H1 (cell line): ENCODE measurements around the gene RPP25L. TPM values are rescaled to one million over a fixed set of nuclear protein-coding genes. Genes with fewer than 3 reads are reported as not detected.

Experiments used
- CTCF ChIA-PET: fragments of 300-600 bp; sonication (Branson Sonifier 250); formaldehyde crosslinking; loops from one replicate; lab custom pipeline; 2021; ENCODE audit not compliant: partially characterized antibody; lab: Charles Lee
- POLR2A ChIA-PET: fragments of 300-600 bp; sonication (Branson Sonifier 250); formaldehyde crosslinking; loops from one replicate; lab custom pipeline; 2021; ENCODE audit warnings: inconsistent platforms; ENCODE audit not compliant: partially characterized antibody; lab: Charles Lee
- DNase-seq, 2 experiments: peaks; one replicate each; pipeline versions ENCODE4 v3.0.0 to v3.0.0-alpha.2; 2010 to 2022; ENCODE audit warnings: low spot score in 2 of 2, low read depth in 1 of 2, mixed read lengths in 1 of 2
- FAIRE-seq: peaks from 2 replicates; lab custom pipeline; 2011; peaks lifted over from hg19 to GRCh38; lab: Jason Lieb, UNC
- H2AFZ ChIP-seq: 2 replicates; pipeline ENCODE4 v1.8.1; 2012; ENCODE audit warnings: low read length, inconsistent platforms
- H2AK5ac ChIP-seq: 2 replicates; pipeline ENCODE4 v1.6.1; 2013; ENCODE audit warnings: low read depth, low read length
- H2BK120ac ChIP-seq: replicated peaks from 2 replicates; pipeline ENCODE3; 2013; ENCODE audit warnings: low read depth, low read length, inconsistent platforms
- H2BK12ac ChIP-seq: 2 replicates; pipeline ENCODE4 v1.6.1; 2013; ENCODE audit warnings: low read depth, low read length
- H2BK15ac ChIP-seq: 2 replicates; pipeline ENCODE4 v1.6.1; 2013; ENCODE audit warnings: low read length
- H2BK20ac ChIP-seq: 2 replicates; pipeline ENCODE4 v1.6.1; 2013; ENCODE audit warnings: low read length
- H2BK5ac ChIP-seq: 2 replicates; pipeline ENCODE4 v1.6.1; 2013; ENCODE audit warnings: low read depth, low read length
- H3K14ac ChIP-seq: 2 replicates; pipeline ENCODE4 v1.6.1; 2013; ENCODE audit warnings: inconsistent platforms; ENCODE audit not compliant: insufficient read length
- H3K18ac ChIP-seq: 2 replicates; pipeline ENCODE4 v1.6.1; 2013; ENCODE audit warnings: low read length; ENCODE audit errors: extremely low read depth
- H3K23ac ChIP-seq: 2 replicates; pipeline ENCODE4 v1.6.1; 2013; ENCODE audit warnings: inconsistent platforms; ENCODE audit not compliant: insufficient read length
- H3K23me2 ChIP-seq: 2 replicates; pipeline ENCODE4 v1.6.1; 2013; ENCODE audit warnings: low read depth, low read length
- H3K27ac ChIP-seq: 2 replicates; pipeline ENCODE4 v1.6.1; 2011; ENCODE audit warnings: low read depth, low read length, inconsistent platforms
- H3K27me3 ChIP-seq, 4 experiments: replicated peaks in 1 of 4; 1 replicate in 1 of 4; 2 replicates in 3 of 4; pipeline versions ENCODE4 v1.6.1 to v1.8.1; 2011 to 2013; ENCODE audit warnings: low read length in 3 of 4, mild to moderate bottlenecking in 3 of 4, inconsistent platforms in 2 of 4, mixed read lengths in 2 of 4, moderate library complexity in 1 of 4; ENCODE audit not compliant: control insufficient read depth in 3 of 4, insufficient read depth in 3 of 4; ENCODE audit errors: extremely low read depth in 1 of 4
- H3K36me3 ChIP-seq, 4 experiments: 2 replicates each; pipeline versions ENCODE4 v1.6.1 to v1.8.1; 2011 to 2013; ENCODE audit warnings: mild to moderate bottlenecking in 4 of 4, low read length in 3 of 4, moderate library complexity in 2 of 4, control low read depth in 1 of 4, inconsistent platforms in 1 of 4; ENCODE audit not compliant: insufficient read depth in 4 of 4, control insufficient read depth in 2 of 4
- H3K4ac ChIP-seq: replicated peaks from 2 replicates; pipeline ENCODE3; 2013; ENCODE audit warnings: low read length, low read depth, mixed read lengths, inconsistent platforms; ENCODE audit not compliant: insufficient read length
- H3K4me1 ChIP-seq, 4 experiments: replicated peaks in 1 of 4; 1 replicate in 1 of 4; 2 replicates in 3 of 4; pipeline versions ENCODE4 v1.6.1 to v1.8.1; 2011 to 2013; ENCODE audit warnings: low read length in 3 of 4, inconsistent platforms in 2 of 4, mixed read lengths in 1 of 4; ENCODE audit not compliant: insufficient read depth in 4 of 4, control insufficient read depth in 3 of 4
- H3K4me2 ChIP-seq, 2 experiments: 2 replicates each; pipeline versions ENCODE4 v1.6.1 to v1.8.1; 2011 to 2013; ENCODE audit warnings: low read depth in 2 of 2, low read length in 2 of 2, control low read depth in 1 of 2, inconsistent platforms in 1 of 2, mild to moderate bottlenecking in 1 of 2; ENCODE audit not compliant: insufficient read depth in 1 of 2
- H3K4me3 ChIP-seq, 4 experiments: fragments of 200-600, 300-600 bp in 1 of 4; sonication (generic), shearing (Covaris generic), sonication (Bioruptor Twin) in 1 of 4; 2 replicates each; pipeline versions ENCODE4 v1.5.1 to v1.8.1; 2011 to 2016; ENCODE audit warnings: low read length in 4 of 4, low read depth in 3 of 4, control low read depth in 2 of 4, inconsistent platforms in 2 of 4, mild to moderate bottlenecking in 2 of 4, mixed read lengths in 1 of 4, moderate library complexity in 1 of 4; ENCODE audit not compliant: insufficient read depth in 2 of 4; ENCODE audit errors: extremely low read depth in 1 of 4
- H3K56ac ChIP-seq: replicated peaks from 2 replicates; pipeline ENCODE3; 2013; ENCODE audit warnings: low read depth, mild to moderate bottlenecking, mixed read lengths, low read length, inconsistent platforms; ENCODE audit not compliant: insufficient read length
- H3K79me1 ChIP-seq: 2 replicates; pipeline ENCODE4 v1.6.1; 2013; ENCODE audit warnings: low read depth, low read length, control low read depth
- H3K79me2 ChIP-seq, 2 experiments: 2 replicates each; pipeline versions ENCODE4 v1.6.1 to v1.8.1; 2012 to 2013; ENCODE audit warnings: low read length in 2 of 2, mild to moderate bottlenecking in 2 of 2, inconsistent platforms in 1 of 2; ENCODE audit not compliant: insufficient read depth in 2 of 2, control insufficient read depth in 1 of 2
- H3K9ac ChIP-seq, 4 experiments: replicated peaks in 1 of 4; 1 replicate in 1 of 4; 2 replicates in 3 of 4; pipeline versions ENCODE4 v1.6.1 to v1.8.1; 2011 to 2013; ENCODE audit warnings: low read depth in 3 of 4, low read length in 3 of 4, control low read depth in 2 of 4, mild to moderate bottlenecking in 2 of 4, moderate library complexity in 2 of 4, inconsistent platforms in 1 of 4; ENCODE audit errors: extremely low read depth in 1 of 4
- H3K9me3 ChIP-seq, 2 experiments: 2 replicates each; pipeline versions ENCODE4 v1.6.1 to v1.8.1; 2012 to 2013; ENCODE audit warnings: mild to moderate bottlenecking in 2 of 2, moderate library complexity in 2 of 2, control low read depth in 1 of 2, inconsistent platforms in 1 of 2, low read depth in 1 of 2, low read length in 1 of 2, mixed read lengths in 1 of 2; ENCODE audit not compliant: insufficient read depth in 2 of 2
- H4K20me1 ChIP-seq, 2 experiments: replicated peaks in 1 of 2; 2 replicates each; pipeline versions ENCODE3 to v1.8.1; 2011 to 2013; ENCODE audit warnings: inconsistent platforms in 2 of 2, low read length in 2 of 2, mild to moderate bottlenecking in 1 of 2; ENCODE audit not compliant: insufficient read depth in 2 of 2, control insufficient read depth in 1 of 2
- H4K5ac ChIP-seq: 2 replicates; pipeline ENCODE4 v1.6.1; 2013; ENCODE audit warnings: low read length, low read depth, mixed read lengths, inconsistent platforms; ENCODE audit not compliant: insufficient read length
- H4K8ac ChIP-seq: 2 replicates; pipeline ENCODE4 v1.8.0; 2013; ENCODE audit warnings: mild to moderate bottlenecking, moderate library complexity, low read length, inconsistent platforms; ENCODE audit not compliant: insufficient read depth; ENCODE audit errors: extremely low read depth
- H4K91ac ChIP-seq: replicated peaks from 2 replicates; pipeline ENCODE3; 2013; ENCODE audit warnings: low read length, mixed read lengths, inconsistent platforms; ENCODE audit not compliant: insufficient read length
- HDAC2 ChIP-seq, 2 experiments: fragments of 300-600 bp in 1 of 2; sonication (generic) in 1 of 2; IDR thresholded peaks; 2 replicates each; pipeline ENCODE4 v1.6.1; 2011 to 2012; ENCODE audit warnings: low read depth in 2 of 2, low read length in 2 of 2, mild to moderate bottlenecking in 2 of 2, moderate library complexity in 2 of 2, borderline replicate concordance in 1 of 2, inconsistent platforms in 1 of 2
- HDAC6 ChIP-seq: IDR thresholded peaks from one replicate; pipeline ENCODE4 v1.7.1; 2012; ENCODE audit warnings: low read depth, mild to moderate bottlenecking, inconsistent platforms, low read length, moderate library complexity
- TAF7 ChIP-seq: optimal IDR thresholded peaks from 2 replicates; pipeline ENCODE3; 2011; ENCODE audit warnings: low read depth, mild to moderate bottlenecking, inconsistent platforms, low read length, moderate library complexity, borderline replicate concordance
- WGBS, 2 experiments: shearing (Covaris generic) in 1 of 2; methylation state at CpG; one replicate each; pipeline versions ENCODE4 v1.1.6 to v1.1.7; 2013 to 2015; ENCODE audit warnings: low lambda C conversion rate in 2 of 2, mixed read lengths in 2 of 2, inconsistent platforms in 1 of 2, low coverage in 1 of 2, missing lambda C conversion rate in 1 of 2; ENCODE audit not compliant: insufficient replicate concordance in 2 of 2, insufficient coverage in 1 of 2, insufficient read length in 1 of 2; ENCODE audit errors: extremely low coverage in 1 of 2, missing lambda C conversion rate in 1 of 2; 5-methylcytosine and 5-hydroxymethylcytosine counted together
- long read RNA-seq, 2 experiments: library from RNA in 1 of 2; library from capped mRNA in 1 of 2; stranded (forward); transcript quantifications; one replicate each; pipeline ENCODE4 v2.0.0, GENCODE V29; 2021; ENCODE audit warnings: inconsistent platforms in 1 of 2
- polyA minus RNA-seq, 3 experiments: library from RNA; depleted of rRNA, polyadenylated mRNA; stranded (reverse); fragments of >200 nt; gene quantifications; 1 replicate in 2 of 3; 2 replicates in 1 of 3; pipeline ENCODE4 v1.2.3, GENCODE V29; 2011
- polyA plus RNA-seq, 7 experiments: library from polyadenylated mRNA; depleted of rRNA in 3 of 7; stranded (reverse) in 5 of 7; unstranded in 2 of 7; fragments of >200 nt in 5 of 7; fragments of 200-250 nt in 2 of 7; gene quantifications; 1 replicate in 5 of 7; 2 replicates in 1 of 7; 4 replicates in 1 of 7; pipeline versions ENCODE4 v1.2.1 to v1.2.3, GENCODE V29; 2011 to 2013; ENCODE audit warnings: missing spikeins in 2 of 7, mixed read lengths in 2 of 7
- total RNA-seq: library from RNA; stranded (reverse); fragmentation: NEBNext Ultra II Directional; extraction: Animal tissue kit (Norgen Biotek cat#: 25700); gene quantifications from 2 replicates; pipeline ENCODE4 v1.2.1, GENCODE V29; 2021

The RPP25L gene, protein sequence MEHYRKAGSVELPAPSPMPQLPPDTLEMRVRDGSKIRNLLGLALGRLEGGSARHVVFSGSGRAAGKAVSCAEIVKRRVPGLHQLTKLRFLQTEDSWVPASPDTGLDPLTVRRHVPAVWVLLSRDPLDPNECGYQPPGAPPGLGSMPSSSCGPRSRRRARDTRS
- 21.6 and 25.6 TPM in 2 replicates for total RNA-seq
- polyA plus RNA-seq (2011; rRNA removed): 75.0 and 82.3 TPM in 2 replicates
- polyA plus RNA-seq (2011; cell fraction: cytosol; rRNA removed): 52.2 TPM
- polyA plus RNA-seq (2011; cell fraction: nucleus; rRNA removed): 44.1 TPM
- 34.0 to 45.6 TPM (median 39.2 TPM) in 4 replicates for polyA plus RNA-seq (2012, experiment 1 of 2)
- polyA plus RNA-seq (2012, experiment 2 of 2): 62.5 TPM
- polyA plus RNA-seq (2013, experiment 1 of 2): 34.6 TPM
- polyA plus RNA-seq (2013, experiment 2 of 2): 35.3 TPM
- 8.6 and 14.4 TPM in 2 replicates for polyA minus RNA-seq (2011; rRNA and poly(A)+ RNA removed)
- 16.2 TPM for polyA minus RNA-seq (2011; cell fraction: cytosol; rRNA and poly(A)+ RNA removed)
- 12.0 TPM for polyA minus RNA-seq (2011; cell fraction: nucleus; rRNA and poly(A)+ RNA removed)
- long read RNA-seq, experiment 1, transcript RPP25L-202 (2 exons, 888 nt): major isoform, 6 of 21 reads
- long read RNA-seq, experiment 1, partial matches to known transcripts: 11 of 21 reads
- long read RNA-seq, experiment 1, other reads (novel, unspliced or antisense): 1 of 21 reads
- long read RNA-seq, experiment 2, transcript RPP25L-202 (2 exons, 888 nt): major isoform, 44 of 54 reads
- long read RNA-seq, experiment 2, transcript RPP25L-201 (2 exons, 1,092 nt): minor isoform, 9 of 54 reads
- long read RNA-seq, experiment 2, partial matches to known transcripts: 0 of 54 reads
- long read RNA-seq, experiment 2, other reads (novel, unspliced or antisense): 1 of 54 reads

DNA sequence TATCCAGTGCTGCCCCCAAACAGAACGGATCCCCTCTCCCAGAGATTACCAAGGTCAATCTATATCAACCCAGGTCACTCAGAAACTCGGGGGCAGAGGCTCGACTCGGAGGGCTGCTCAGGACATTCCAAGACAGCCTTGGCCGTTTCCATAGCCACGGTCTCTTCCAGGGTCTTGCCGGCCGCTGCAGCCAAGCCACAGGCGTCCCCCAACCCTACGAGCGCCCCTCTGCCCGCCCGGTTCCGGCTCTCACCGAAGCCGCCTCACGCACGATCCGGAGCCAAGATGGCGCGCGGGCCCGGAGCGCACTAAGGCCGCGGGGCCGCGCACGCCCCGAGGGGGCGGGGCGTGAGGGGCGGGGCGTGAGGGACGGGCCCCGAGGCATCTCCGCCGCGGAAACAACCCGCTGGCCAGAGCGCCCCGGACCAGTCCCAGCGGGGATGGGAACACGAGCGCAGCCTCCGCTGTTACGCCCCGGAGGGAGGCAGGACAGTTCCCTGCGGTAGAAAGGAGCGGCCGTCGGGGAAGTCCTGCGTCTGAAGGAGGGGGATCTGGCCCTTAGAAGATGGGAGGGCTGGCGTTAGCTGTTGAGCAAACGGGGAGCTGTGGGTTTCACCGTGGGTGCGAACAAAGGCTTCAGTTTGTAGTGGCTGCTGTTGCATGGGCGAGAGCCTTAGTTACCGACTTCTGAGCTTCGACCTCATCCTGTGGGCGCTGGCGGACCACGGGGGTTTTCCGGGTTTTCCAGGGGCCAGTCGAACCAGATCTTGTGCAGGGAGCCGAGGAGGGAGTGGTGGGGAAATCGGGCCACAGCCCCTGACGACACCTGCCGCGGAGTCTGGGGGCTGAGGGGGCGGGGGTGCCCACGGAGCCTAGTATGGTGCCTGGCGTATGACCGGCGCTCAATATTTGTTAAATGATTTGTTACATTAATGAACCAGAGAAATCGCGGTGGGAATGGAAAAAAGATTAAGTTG is at the start of gene RPP25L:
RPP25L (minus strand) TSS at position 287 of the 977 bp plus-strand sequence. CDS start 801 bp downstream, outside the sequence.
- H3K4me2 ChIP-seq: peak within 1 kb of the TSS; percentile 81 to 94
- TF ChIP-seq TAF7 (peak; percentile 77), HDAC2 (IDR thresholded peaks at IDR 0.05; ENCODE audit: borderline replicate concordance in 1 of 2, low read depth in 2 of 2, low read length in 2 of 2) (peak in 1 of 2 experiments; percentile 40; a peak in 1 of 4 replicates), HDAC6 (no peak)

More for the DNA sequence above, at the start of gene RPP25L:
- Histone ChIP-seq H3K36me3 (no peaks in the 10 kb centered on the region; a peak in 1 of 8 replicates), H4K91ac (peak within 1 kb of the TSS; percentile 11), H3K9ac (peak within 1 kb of the TSS in 3 of 4 experiments; percentile 79 to 83 (median 81); a peak in 6 of 7 replicates), H4K20me1 (no peaks in the 10 kb centered on the region), H2BK120ac (peak within 1 kb of the TSS; percentile 18), H3K23ac (no peak within 1 kb of the TSS), H3K4me3 (peak within 1 kb of the TSS; percentile 74 to 87 (median 82)), H2BK5ac (no peak within 1 kb of the TSS), H3K79me2 (no peaks in the 10 kb centered on the region), H3K27ac (peak within 1 kb of the TSS; percentile 43; the same call in 1 of the 2 replicates), H3K79me1 (no peaks in the 10 kb centered on the region), H3K4me1 (peaks cover 0 to 11% (median 6%) of the 10 kb centered on the region in 4 experiments; a peak in 6 of 7 replicates), H3K14ac (peak within 1 kb of the TSS; percentile 92), H2BK15ac (peak within 1 kb of the TSS; percentile 72; the same call in 1 of the 2 replicates), H4K8ac (peak within 1 kb of the TSS; percentile 95), H3K9me3 (no peaks in the 10 kb centered on the region), H3K56ac (peak within 1 kb of the TSS; percentile 70), H3K27me3 (peaks cover 0 to 6% (median 2%) of the 10 kb centered on the region in 4 experiments; a peak in 2 of 7 replicates), H3K23me2 (peaks cover 10% of the 10 kb centered on the region; the same call in 1 of the 2 replicates), H4K5ac (peak within 1 kb of the TSS; percentile 77), H3K18ac (peak within 1 kb of the TSS; percentile 90), H2BK12ac (peak within 1 kb of the TSS; percentile 10; the same call in 1 of the 2 replicates), H2BK20ac (no peak within 1 kb of the TSS), H2AK5ac (no peak within 1 kb of the TSS), H2AFZ (peak within 1 kb of the TSS; percentile 90; the same call in 1 of the 2 replicates), H3K4ac (peak within 1 kb of the TSS; percentile 82)
- WGBS, 2 experiments: 4% methylated on average over 58 of the region's 77 CpGs; no CpG with 5 or more reads in 1 of the 2 experiments
- peak in 1 of 2 experiments; percentile 88 for DNase-seq
- no peak for FAIRE-seq
- ChIA-PET POLR2A (interaction anchor here (0.8 to 3.4 kb wide), 5 partner anchors 10 to 33 kb away, joined by 3 to 17 read pairs (median 3); partner anchors contain the start of genes ARID3C and SIGMAR1), CTCF (interaction anchor here (0.6 to 16.9 kb wide), 16 partner anchors 8 to 979 kb away, joined by 3 to 401 read pairs (median 4); partner anchors contain the start of genes ARID3C, DCTN3, GALT and SIGMAR1)
